ENCODE data around the gene SLX4IP.
A peak's percentile ranks its signal among the peaks of the same experiment; 100 is the strongest.

The SLX4IP gene

GRCh38 chr20:10492844-10493243 lies 57.7 kb downstream of the SLX4IP start:
- no peak for DNase-seq (ENCODE audit: low read depth in 4 of 4, low spot score in 1 of 4)

- no peak for DNase-seq (ENCODE audit: low read depth in 4 of 4, low spot score in 1 of 4)
These were observed 60.1 kb downstream of the SLX4IP start for GRCh38 chr20:10495173-10495572.

- DNase-seq (ENCODE audit: low read depth in 4 of 4, low spot score in 1 of 4) = no peak
These were observed 61.4 kb downstream of the SLX4IP start for GRCh38 chr20:10496465-10496864.

GRCh38 chr20:10497283-10497682 lies 62.2 kb downstream of the SLX4IP start:
- DNase-seq (ENCODE audit: low read depth in 4 of 4, low spot score in 1 of 4) = no peak

- no peak for DNase-seq (ENCODE audit: low read depth in 4 of 4, low spot score in 1 of 4)
These were observed 62.7 kb downstream of the SLX4IP start for GRCh38 chr20:10497791-10498190.

- DNase-seq (ENCODE audit: low read depth in 4 of 4, low spot score in 1 of 4) = no peak
These were observed 63.1 kb downstream of the SLX4IP start for GRCh38 chr20:10498200-10498599.

GRCh38 chr20:10501402-10501801 lies 66.3 kb downstream of the SLX4IP start:
- no peak for DNase-seq (ENCODE audit: low read depth in 4 of 4, low spot score in 1 of 4)

- no peak for DNase-seq (ENCODE audit: low read depth in 4 of 4, low spot score in 1 of 4)
These were observed 67.0 kb downstream of the SLX4IP start for GRCh38 chr20:10502098-10502526.

- no peak for DNase-seq (ENCODE audit: low read depth in 4 of 4, low spot score in 1 of 4)
These were observed 69.5 kb downstream of the SLX4IP start for GRCh38 chr20:10504608-10504993.

- DNase-seq (ENCODE audit: low read depth in 4 of 4, low spot score in 1 of 4) = no peak
These were observed 70.1 kb downstream of the SLX4IP start for GRCh38 chr20:10504994-10505730.

- DNase-seq (ENCODE audit: low read depth in 4 of 4, low spot score in 1 of 4) = no peak
These were observed 70.7 kb downstream of the SLX4IP start for GRCh38 chr20:10505827-10506226.

- no peak for DNase-seq (ENCODE audit: low read depth in 4 of 4, low spot score in 1 of 4)
These were observed 71.9 kb downstream of the SLX4IP start for GRCh38 chr20:10507052-10507451.

GRCh38 chr20:10508060-10508459 lies 73.0 kb downstream of the SLX4IP start:
- no peak for DNase-seq (ENCODE audit: low read depth in 4 of 4, low spot score in 1 of 4)

- no peak for DNase-seq (ENCODE audit: low read depth in 4 of 4, low spot score in 1 of 4)
These were observed 73.6 kb downstream of the SLX4IP start for GRCh38 chr20:10508468-10509251.

GRCh38 chr20:10509376-10509775 lies 74.3 kb downstream of the SLX4IP start:
- no peak for DNase-seq (ENCODE audit: low read depth in 4 of 4, low spot score in 1 of 4)

- no peak for DNase-seq (ENCODE audit: low read depth in 4 of 4, low spot score in 1 of 4)
These were observed 75.1 kb downstream of the SLX4IP start for GRCh38 chr20:10510216-10510615.

- DNase-seq (ENCODE audit: low read depth in 4 of 4, low spot score in 1 of 4) = no peak
These were observed 76.0 kb downstream of the SLX4IP start for GRCh38 chr20:10511170-10511508.

- peak in 3 of 4 experiments; percentile 17 to 56 (median 41) for DNase-seq (ENCODE audit: low read depth in 4 of 4, low spot score in 1 of 4)
These were observed 76.6 kb downstream of the SLX4IP start for GRCh38 chr20:10511509-10512251.

GRCh38 chr20:10513061-10513460 lies 78.0 kb downstream of the SLX4IP start:
- no peak for DNase-seq (ENCODE audit: low read depth in 4 of 4, low spot score in 1 of 4)

GRCh38 chr20:10513931-10514575 lies 78.9 kb downstream of the SLX4IP start:
- no peak for DNase-seq (ENCODE audit: low read depth in 4 of 4, low spot score in 1 of 4)

- DNase-seq (ENCODE audit: low read depth in 4 of 4, low spot score in 1 of 4) = no peak
These were observed 81.4 kb downstream of the SLX4IP start for GRCh38 chr20:10516529-10516928.

Data from stimulated activated CD4-positive, alpha-beta T cell treated with anti-CD3 and anti-CD28 coated beads, Interleukin-1b, Interleukin-23, amount 100 ng/mL, for 24 hours (primary cell).